ENCODE measurements around the gene ZC3H12A.

- no peak for TF ChIP-seq CTCF (IDR thresholded peaks at IDR 0.05)
- TF ChIP-seq POLR2AphosphoS5 (IDR thresholded peaks at IDR 0.05) = peak in 2 of 3 donors; percentile 69 to 79
- TF ChIP-seq POLR2A (IDR thresholded peaks at IDR 0.05) = no peak
- no peak for TF ChIP-seq EP300 (IDR thresholded peaks at IDR 0.05)
Measured at GRCh38 chr1:37471345-37472231, 2.8 kb upstream of the ZC3H12A start.
